GM12878 (cell line): ENCODE data around the gene PTGFRN. TPM values are rescaled to one million over a fixed set of nuclear protein-coding genes. Genes with fewer than 3 reads are reported as not detected.

ENCODE experiments used
- ATAC-seq: fragments of 200-7000 bp; cut with Tn5 transposase; 3 replicates; pipeline ENCODE4 v1.9.1; 2020; ENCODE audit warnings: mild to moderate bottlenecking, moderate library complexity
- BruUV-seq: library from RNA; stranded (reverse); fragments of 400-500 nt; replicated peaks from 2 replicates; lab custom pipeline; 2021; lab: Mats Ljungman, UMichigan
- CTCF ChIA-PET: fragments of 300-600 bp; sonication (Branson Sonifier 250); formaldehyde crosslinking; extraction: SDS; loops from one replicate; lab custom pipeline; 2021; ENCODE audit warnings: inconsistent platforms; lab: Yijun Ruan, JAX
- POLR2A ChIA-PET: fragments of 350-600 bp; formaldehyde crosslinking; extraction: SDS; loops from one replicate; lab custom pipeline; 2021; ENCODE audit warnings: inconsistent platforms; lab: Charles Lee
- RAD21 ChIA-PET: fragments of 300-600 bp; sonication (Branson Sonifier 250); formaldehyde crosslinking; loops from one replicate; lab custom pipeline; 2023; ENCODE audit warnings: antibody characterized with exemption; ENCODE audit not compliant: unreplicated experiment; lab: Charles Lee
- SMC1A ChIA-PET: fragments of 300-600 bp; sonication (Branson Sonifier 250); formaldehyde crosslinking; loops from one replicate; lab custom pipeline; 2023; ENCODE audit not compliant: unreplicated experiment, uncharacterized antibody; lab: Charles Lee
- DNase-seq: peaks from one replicate; pipeline ENCODE4 v3.0.0-alpha.2; 2011; ENCODE audit warnings: low read depth, low spot score
- FAIRE-seq: peaks from 3 replicates; lab custom pipeline; 2011; peaks lifted over from hg19 to GRCh38; lab: Jason Lieb, UNC
- H2AFZ ChIP-seq: 2 replicates; pipeline ENCODE4 v1.6.0; 2011; ENCODE audit warnings: low read depth, low read length, control low read depth; ENCODE audit not compliant: control insufficient read depth
- H3K27ac ChIP-seq: 2 replicates; pipeline ENCODE4 v1.5.1; 2011; ENCODE audit warnings: control low read depth; ENCODE audit not compliant: control insufficient read depth, insufficient read depth
- H3K27me3 ChIP-seq, 2 experiments: replicated peaks in 1 of 2; 2 replicates each; pipeline versions ENCODE4 v1.6.0 to v1.6.1; 2011; ENCODE audit warnings: low read length in 1 of 2; ENCODE audit not compliant: control insufficient read depth in 2 of 2, insufficient read depth in 2 of 2
- H3K36me3 ChIP-seq, 2 experiments: 2 replicates each; pipeline ENCODE4 v1.5.1; 2011; ENCODE audit warnings: low read length in 1 of 2; ENCODE audit not compliant: control insufficient read depth in 2 of 2, insufficient read depth in 2 of 2
- H3K4me1 ChIP-seq: 2 replicates; pipeline ENCODE4 v1.6.1; 2011; ENCODE audit warnings: mild to moderate bottlenecking, low read length, moderate library complexity, mixed read lengths; ENCODE audit not compliant: control insufficient read depth, insufficient read depth
- H3K4me2 ChIP-seq: 2 replicates; pipeline ENCODE4 v1.6.0; 2011; ENCODE audit warnings: control low read depth; ENCODE audit not compliant: control insufficient read depth, insufficient read depth
- H3K4me3 ChIP-seq: fragments of 200-600 bp; sonication (generic); 2 replicates; pipeline ENCODE4 v1.5.1; 2016
- H3K79me2 ChIP-seq: 2 replicates; pipeline ENCODE4 v1.6.0; 2011; ENCODE audit warnings: low read length; ENCODE audit not compliant: control insufficient read depth, insufficient read depth
- H3K9ac ChIP-seq: 2 replicates; pipeline ENCODE4 v1.8.0; 2011; ENCODE audit warnings: low read length, control low read depth, mixed read lengths; ENCODE audit not compliant: control insufficient read depth, insufficient read depth
- H3K9me3 ChIP-seq: replicated peaks from 3 replicates; pipeline ENCODE4 v1.5.1; 2011; ENCODE audit warnings: mild to moderate bottlenecking, low read length; ENCODE audit not compliant: control insufficient read depth, insufficient read depth
- H4K20me1 ChIP-seq: 2 replicates; pipeline ENCODE4 v1.6.0; 2011; ENCODE audit not compliant: control insufficient read depth, insufficient read depth
- BACH1 ChIP-seq: fragments of 450-650 bp; IDR thresholded peaks from 2 replicates; pipeline ENCODE4 v1.6.1; 2017; ENCODE audit warnings: mild to moderate bottlenecking, borderline replicate concordance
- GATAD2B ChIP-seq: fragments of 450-650 bp; conservative IDR thresholded peaks from 2 replicates; pipeline ENCODE4 v1.6.1; 2017; ENCODE audit warnings: low read depth, mild to moderate bottlenecking, moderate library complexity
- IKZF2 ChIP-seq, 2 experiments: fragments of 450-650 bp; IDR thresholded peaks; 2 replicates each; pipeline ENCODE4 v1.6.1; 2017; ENCODE audit warnings: mild to moderate bottlenecking in 2 of 2, moderate library complexity in 2 of 2
- MLLT1 ChIP-seq: fragments of 450-650 bp; IDR thresholded peaks from 2 replicates; pipeline ENCODE4 v1.6.1; 2016; ENCODE audit warnings: mild to moderate bottlenecking
- NFIC ChIP-seq: IDR thresholded peaks from 2 replicates; pipeline ENCODE4 v1.6.1; 2012; ENCODE audit warnings: low read depth, mild to moderate bottlenecking, inconsistent platforms, low read length, moderate library complexity
- PAX5 ChIP-seq: IDR thresholded peaks from 2 replicates; pipeline ENCODE4 v1.6.1; 2011; ENCODE audit warnings: low read depth, low read length, borderline replicate concordance
- PAX8 ChIP-seq: fragments of 450-650 bp; IDR thresholded peaks from 2 replicates; pipeline ENCODE4 v1.6.1; 2017; ENCODE audit warnings: mild to moderate bottlenecking, moderate library complexity
- PRDM15 ChIP-seq: fragments of 450-650 bp; formaldehyde crosslinking; IDR thresholded peaks from 2 replicates; pipeline ENCODE4 v1.4.0; 2020; ENCODE audit warnings: mild to moderate bottlenecking, moderate library complexity
- SIN3A ChIP-seq: IDR thresholded peaks from 2 replicates; pipeline ENCODE4 v1.6.1; 2012; ENCODE audit warnings: low read depth, low read length, improper control_type of control experiment
- USF1 ChIP-seq: IDR thresholded peaks from 2 replicates; pipeline ENCODE4 v1.6.1; 2011; ENCODE audit warnings: borderline replicate concordance, low read depth, mild to moderate bottlenecking, moderate library complexity, mixed read lengths, low read length; ENCODE audit not compliant: insufficient read depth; ENCODE audit errors: extremely low read length
- WRNIP1 ChIP-seq: IDR thresholded peaks from 2 replicates; pipeline ENCODE4 v1.6.1; 2011; ENCODE audit warnings: low read depth, low read length, improper control_type of control experiment, borderline replicate concordance
- ZSCAN29 ChIP-seq: fragments of 450-650 bp; IDR thresholded peaks from 2 replicates; pipeline ENCODE4 v1.6.1; 2017; ENCODE audit warnings: mild to moderate bottlenecking, moderate library complexity
- WGBS: methylation state at CpG from one replicate; pipeline ENCODE4 v1.1.6; 2016; ENCODE audit warnings: low lambda C conversion rate; ENCODE audit not compliant: insufficient replicate concordance, insufficient coverage; ENCODE audit errors: missing lambda C conversion rate; 5-methylcytosine and 5-hydroxymethylcytosine counted together
- in situ Hi-C: fragments of 300-500 bp; cut with MboI; formaldehyde crosslinking; loops from 9 replicates; pipeline ENCODE4 v1.14.3; 2018; ENCODE audit warnings: mixed read lengths
- intact Hi-C: fragments of 100-400 bp; cut with micrococcal nuclease; formaldehyde crosslinking; loops from one replicate; pipeline ENCODE4 v1.14.2; 2022; ENCODE audit not compliant: unreplicated experiment
- polyA plus RNA-seq, 11 experiments: library from polyadenylated mRNA; depleted of rRNA in 4 of 11; unstranded in 6 of 11; stranded (reverse) in 5 of 11; fragments of >200 nt; fragmentation: Nextera tagmentation in 4 of 11; fragmentation: Illumina TruSeq in 1 of 11; extraction: Ambion mirVana in 4 of 11; extraction: Trizol in 1 of 11; gene quantifications; 1 replicate in 1 of 11; 2 replicates in 10 of 11; pipeline versions ENCODE4 v1.2.1 to v1.2.3, GENCODE V29; 2011 to 2016; ENCODE audit warnings: inconsistent platforms in 2 of 11, missing spikeins in 2 of 11, low read depth in 1 of 11
- total RNA-seq, 4 experiments: library from RNA; depleted of rRNA in 3 of 4; stranded (reverse); fragments of >200 nt in 3 of 4; fragmentation: Illumina TruSeq in 1 of 4; extraction: Trizol in 1 of 4; gene quantifications; 2 replicates each; pipeline versions ENCODE4 v1.2.1 to v1.2.3, GENCODE V29; 2013 to 2021

PTGFRN gene
- total and polyA plus RNA-seq, 10 of the 15 experiments (the other 5 are each of a cell fraction or from before 2014, with no cell fraction given), result 2.7 to 8.3 (median 5.1) TPM

GRCh38 chr1:116997066-116997465 is 87.3 kb downstream of the PTGFRN start:
- ChIA-PET RAD21 (no interaction called here), SMC1A (interaction anchor here (0.6 to 1.6 kb wide), 4 partner anchors 10 to 170 kb away, joined by 3 to 6 read pairs (median 4); no protein-coding TSS in a partner anchor), CTCF (interaction anchor here (0.6 to 1.2 kb wide), 4 partner anchors 14 to 295 kb away, joined by 3 to 8 read pairs (median 4); no protein-coding TSS in a partner anchor), POLR2A (interaction anchor here (0.5 to 1.0 kb wide), 3 partner anchors 10 to 503 kb away, joined by 3 to 5 read pairs (median 4); no protein-coding TSS in a partner anchor)
- no peak overlapping the region for H3K4me3 ChIP-seq
- H3K9ac ChIP-seq, result no peak overlapping the region
- TF ChIP-seq MLLT1, result no peak
- H3K4me1 ChIP-seq, result peaks cover 14% of the 10 kb centered on the region
- DNase-seq (no peak), ATAC-seq (no peak), FAIRE-seq (no peak)
- no peaks in the 10 kb centered on the region for H3K27me3 ChIP-seq
- intact Hi-C loops (no loop called here), in situ Hi-C loops (no loop called here)
- H4K20me1 ChIP-seq, result no peaks in the 10 kb centered on the region
- no peak overlapping the region for H2AFZ ChIP-seq
- no peaks in the 10 kb centered on the region for H3K36me3 ChIP-seq
- 38% methylated on average over 1 of the region's 1 CpG for WGBS
- H3K4me2 ChIP-seq, result no peak overlapping the region
- H3K79me2 ChIP-seq, result no peaks in the 10 kb centered on the region
- H3K27ac ChIP-seq, result no peak overlapping the region
- no TSS peak for BruUV-seq
- H3K9me3 ChIP-seq, result no peaks in the 10 kb centered on the region

GRCh38 chr1:116997636-116998035 is 87.9 kb downstream of the PTGFRN start:
- ATAC-seq, result no peak
- Histone ChIP-seq H3K27me3 (no peaks in the 10 kb centered on the region), H4K20me1 (no peaks in the 10 kb centered on the region), H3K36me3 (no peaks in the 10 kb centered on the region), H2AFZ (no peak overlapping the region), H3K9me3 (no peaks in the 10 kb centered on the region), H3K4me3 (no peak overlapping the region), H3K79me2 (no peaks in the 10 kb centered on the region), H3K4me2 (no peak overlapping the region), H3K9ac (no peak overlapping the region), H3K27ac (no peak overlapping the region), H3K4me1 (peaks cover 17% of the 10 kb centered on the region)
- SMC1A ChIA-PET, result interaction anchor here (0.7 to 1.7 kb wide), 2 partner anchors 48 to 202 kb away, joined by 3 to 4 read pairs; no protein-coding TSS in a partner anchor
- in situ Hi-C loops (no loop called here), intact Hi-C loops (no loop called here)
- CTCF ChIA-PET, result no interaction called here
- RAD21 ChIA-PET, result no interaction called here
- no peak for DNase-seq
- POLR2A ChIA-PET, result interaction anchor here (0.6 to 1.0 kb wide), 4 partner anchors 11 to 503 kb away, joined by 3 to 5 read pairs (median 4); no protein-coding TSS in a partner anchor
- FAIRE-seq, result no peak
- BruUV-seq, result no TSS peak
- TF ChIP-seq PAX8 (no peak), NFIC (no peak), USF1 (no peak), ZSCAN29 (no peak), GATAD2B (no peak), PAX5 (no peak), IKZF2 (IDR thresholded peaks at IDR 0.05) (no peak), SIN3A (no peak), WRNIP1 (no peak), BACH1 (no peak), PRDM15 (CRISPR knock-in tag) (no peak)
